GM23248 (cell line): ENCODE data around the gene GOLGA7B. TPM values are rescaled to one million over a fixed set of nuclear protein-coding genes. Genes with fewer than 3 reads are reported as not detected.

Source experiments
- DNase-seq: peaks from one replicate; pipeline ENCODE4 v3.0.0-alpha.2; 2015
- H2AFZ ChIP-seq: fragments of 200-600 bp; sonication (generic); 2 replicates; pipeline ENCODE4 v1.6.1; 2016; ENCODE audit warnings: antibody characterized with exemption
- H3F3A ChIP-seq: fragments of 200-600 bp; sonication (generic); 2 replicates; pipeline ENCODE4 v1.6.1; 2016; ENCODE audit warnings: mild to moderate bottlenecking, antibody characterized with exemption, mixed run types; ENCODE audit not compliant: insufficient read depth
- H3K27ac ChIP-seq: fragments of 200-600 bp; sonication (generic); 2 replicates; pipeline ENCODE4 v1.5.1; 2016; ENCODE audit warnings: mild to moderate bottlenecking
- H3K27me3 ChIP-seq: fragments of 200-600 bp; sonication (generic); replicated peaks from 2 replicates; pipeline ENCODE4 v1.6.1; 2016; ENCODE audit warnings: mild to moderate bottlenecking; ENCODE audit not compliant: insufficient read depth
- H3K36me3 ChIP-seq: fragments of 200-600 bp; sonication (generic); 2 replicates; pipeline ENCODE4 v1.6.1; 2016; ENCODE audit warnings: low read depth, mild to moderate bottlenecking
- H3K4me1 ChIP-seq: fragments of 200-600 bp; sonication (generic); 2 replicates; pipeline ENCODE4 v1.6.1; 2016; ENCODE audit warnings: mild to moderate bottlenecking; ENCODE audit not compliant: insufficient read depth
- H3K4me2 ChIP-seq: fragments of 200-600 bp; sonication (generic); one replicate; pipeline ENCODE4 v1.6.1; 2016; ENCODE audit warnings: mild to moderate bottlenecking; ENCODE audit not compliant: unreplicated experiment
- H3K4me3 ChIP-seq: fragments of 200-600 bp; sonication (generic); 2 replicates; pipeline ENCODE4 v1.5.1; 2016; ENCODE audit warnings: mild to moderate bottlenecking
- H3K79me2 ChIP-seq: fragments of 200-600 bp; sonication (generic); 2 replicates; pipeline ENCODE4 v1.6.1; 2016; ENCODE audit warnings: mild to moderate bottlenecking; ENCODE audit not compliant: insufficient read depth
- H3K9ac ChIP-seq: fragments of 200-600 bp; sonication (generic); 2 replicates; pipeline ENCODE4 v1.6.1; 2016; ENCODE audit warnings: mild to moderate bottlenecking
- H3K9me2 ChIP-seq: fragments of 200-600 bp; sonication (generic); 2 replicates; pipeline ENCODE4 v1.6.1; 2016; ENCODE audit warnings: mixed run types, mild to moderate bottlenecking, moderate library complexity; ENCODE audit not compliant: insufficient read depth
- H3K9me3 ChIP-seq: fragments of 200-600 bp; sonication (generic); one replicate; pipeline ENCODE4 v1.6.1; 2017; ENCODE audit warnings: low read depth
- H4K20me1 ChIP-seq: fragments of 200-600 bp; sonication (generic); 2 replicates; pipeline ENCODE4 v1.6.0; 2016; ENCODE audit not compliant: insufficient read depth
- EZH2 ChIP-seq: fragments of 200-600 bp; sonication (generic); IDR thresholded peaks from 2 replicates; pipeline ENCODE4 v1.6.1; 2018; ENCODE audit warnings: antibody characterized with exemption, mild to moderate bottlenecking; ENCODE audit not compliant: insufficient read depth, poor library complexity, severe bottlenecking
- EZH2phosphoT487 ChIP-seq: fragments of 200-600 bp; sonication (generic); IDR thresholded peaks from 2 replicates; pipeline ENCODE4 v1.6.1; 2018; ENCODE audit warnings: antibody characterized with exemption, moderate library complexity, mild to moderate bottlenecking, low read depth; ENCODE audit not compliant: insufficient read depth
- WGBS, 2 experiments: methylation state at CpG; one replicate each; pipeline ENCODE4 v1.1.6; 2015 to 2017; ENCODE audit warnings: low lambda C conversion rate in 2 of 2, low coverage in 1 of 2; ENCODE audit errors: missing lambda C conversion rate in 2 of 2; 5-methylcytosine and 5-hydroxymethylcytosine counted together
- in situ Hi-C: fragments of 300-500 bp; cut with MboI; formaldehyde crosslinking; loops from 2 replicates; pipeline ENCODE4 v1.15.0; 2020
- polyA plus RNA-seq: library from polyadenylated mRNA; unstranded; fragments of >200 nt; fragmentation: Nextera tagmentation; extraction: Ambion mirVana; gene quantifications from 2 replicates; pipeline ENCODE4 v1.2.1, GENCODE V29; 2016
- total RNA-seq: library from RNA; depleted of rRNA; stranded (reverse); fragments of >200 nt; shearing (Covaris generic); gene quantifications from 2 replicates; pipeline ENCODE4 v1.2.3, GENCODE V29; 2014

The GOLGA7B gene
- total and polyA plus RNA-seq, 2 experiments from 2014 or later: not detected

- no peak for DNase-seq
- 67 to 68% methylated on average over 7 to 14 of the region's 18 CpGs for WGBS, 2 experiments
- Histone ChIP-seq H3K9me2 (no peaks in the 10 kb centered on the region), H3K9ac (no peak overlapping the region), H2AFZ (no peak overlapping the region), H3K4me1 (peaks cover 6% of the 10 kb centered on the region; the same call in 1 of the 2 replicates), H3K27ac (no peak overlapping the region), H3K9me3 (no peaks in the 10 kb centered on the region), H3K4me3 (no peak overlapping the region), H3F3A (no peaks in the 10 kb centered on the region), H3K27me3 (peaks cover 31% of the 10 kb centered on the region), H3K79me2 (no peaks in the 10 kb centered on the region), H3K36me3 (no peaks in the 10 kb centered on the region), H3K4me2 (no peak overlapping the region), H4K20me1 (no peaks in the 10 kb centered on the region)
- TF ChIP-seq EZH2phosphoT487: no peak
- TF ChIP-seq EZH2: no peak
- in situ Hi-C loops: no loop called here
Measured at GRCh38 chr10:97865488-97865887, 15.8 kb downstream of the GOLGA7B start.

- peaks cover 41% of the 10 kb centered on the region for H3K27me3 ChIP-seq
- H4K20me1 ChIP-seq: no peaks in the 10 kb centered on the region
- peaks cover 6% of the 10 kb centered on the region; the same call in 1 of the 2 replicates for H3K4me1 ChIP-seq
- no peak overlapping the region for H3K4me2 ChIP-seq
- no peaks in the 10 kb centered on the region for H3K36me3 ChIP-seq
- no peaks in the 10 kb centered on the region for H3K79me2 ChIP-seq
- no peak overlapping the region for H3K27ac ChIP-seq
- H2AFZ ChIP-seq: no peak overlapping the region
- no peak overlapping the region for H3K4me3 ChIP-seq
- no peaks in the 10 kb centered on the region for H3K9me2 ChIP-seq
- 85 to 90% methylated on average over 10 of the region's 10 CpGs for WGBS, 2 experiments
- H3F3A ChIP-seq: no peaks in the 10 kb centered on the region
- H3K9ac ChIP-seq: no peak overlapping the region
- no peak for TF ChIP-seq EZH2
- no peak for TF ChIP-seq EZH2phosphoT487
- DNase-seq: no peak
- no peaks in the 10 kb centered on the region for H3K9me3 ChIP-seq
- in situ Hi-C loops: no loop called here
Measured at GRCh38 chr10:97866524-97867219, 17.0 kb downstream of the GOLGA7B start.

GRCh38 chr10:97867220-97867800, 17.7 kb downstream of the GOLGA7B start:
- in situ Hi-C loops: no loop called here
- Histone ChIP-seq H3K9me2 (no peaks in the 10 kb centered on the region), H3K4me1 (peaks cover 6% of the 10 kb centered on the region; the same call in 1 of the 2 replicates), H4K20me1 (no peaks in the 10 kb centered on the region), H3K9me3 (no peaks in the 10 kb centered on the region), H3K4me3 (no peak overlapping the region), H3K27ac (no peak overlapping the region), H2AFZ (no peak overlapping the region), H3F3A (no peaks in the 10 kb centered on the region), H3K27me3 (peaks cover 41% of the 10 kb centered on the region), H3K36me3 (no peaks in the 10 kb centered on the region), H3K79me2 (no peaks in the 10 kb centered on the region), H3K9ac (no peak overlapping the region), H3K4me2 (no peak overlapping the region)
- no peak for DNase-seq
- 73 to 76% methylated on average over 10 of the region's 10 CpGs for WGBS, 2 experiments
- TF ChIP-seq EZH2phosphoT487 (no peak), EZH2 (no peak)

GRCh38 chr10:97868134-97868685, 18.6 kb downstream of the GOLGA7B start:
- in situ Hi-C loops: no loop called here
- no peaks in the 10 kb centered on the region for H4K20me1 ChIP-seq
- H3K36me3 ChIP-seq: no peaks in the 10 kb centered on the region
- no peak overlapping the region for H3K4me2 ChIP-seq
- H3K79me2 ChIP-seq: no peaks in the 10 kb centered on the region
- no peak overlapping the region for H2AFZ ChIP-seq
- 59 to 60% methylated on average over 4 of the region's 4 CpGs for WGBS, 2 experiments
- peaks cover 6% of the 10 kb centered on the region; the same call in 1 of the 2 replicates for H3K4me1 ChIP-seq
- DNase-seq: no peak
- H3K27me3 ChIP-seq: peaks cover 41% of the 10 kb centered on the region
- no peaks in the 10 kb centered on the region for H3F3A ChIP-seq
- no peak overlapping the region for H3K9ac ChIP-seq
- no peak overlapping the region for H3K27ac ChIP-seq
- H3K9me3 ChIP-seq: no peaks in the 10 kb centered on the region
- TF ChIP-seq EZH2phosphoT487 (no peak), EZH2 (no peak)
- no peak overlapping the region for H3K4me3 ChIP-seq
- no peaks in the 10 kb centered on the region for H3K9me2 ChIP-seq
